HEK293 (cell line): ENCODE results near the gene LMF1.

Experiments
- CTCF ChIP-seq: fragments of 450-650 bp; formaldehyde crosslinking; IDR thresholded peaks from 2 replicates; pipeline ENCODE4 v1.5.1; 2016; ENCODE audit warnings: missing biosample characterization, missing genetic modification characterization
- ZEB2 ChIP-seq: fragments of 450-650 bp; formaldehyde crosslinking; IDR thresholded peaks from 2 replicates; pipeline ENCODE4 v1.5.1; 2016; ENCODE audit warnings: missing biosample characterization, missing genetic modification characterization
- ZNF10 ChIP-seq: fragments of 450-650 bp; formaldehyde crosslinking; IDR thresholded peaks from 2 replicates; pipeline ENCODE4 v1.5.1; 2017; ENCODE audit warnings: missing biosample characterization, missing genetic modification characterization
- ZNF133 ChIP-seq: fragments of 450-650 bp; formaldehyde crosslinking; IDR thresholded peaks from 2 replicates; pipeline ENCODE4 v1.5.1; 2016; ENCODE audit warnings: missing biosample characterization, missing genetic modification characterization
- ZNF174 ChIP-seq: fragments of 450-650 bp; formaldehyde crosslinking; IDR thresholded peaks from 2 replicates; pipeline ENCODE4 v1.5.0; 2017; ENCODE audit warnings: missing biosample characterization, mild to moderate bottlenecking, missing genetic modification characterization

- no peak for TF ChIP-seq CTCF (tag by site-specific recombination)
- no peak for TF ChIP-seq ZEB2 (tag by site-specific recombination)
- TF ChIP-seq ZNF174 (tag by site-specific recombination), result no peak
- no peak for TF ChIP-seq ZNF10 (tag by site-specific recombination)
- TF ChIP-seq ZNF133 (tag by site-specific recombination), result no peak
These were observed 128.7 kb downstream of the LMF1 start for GRCh38 chr16:842061-842476.
